Activated naive CD8-positive, alpha-beta T cell (primary cell): Measurements from ENCODE around the gene COMMD2.

ENCODE experiments used
- H3K27ac Mint-ChIP-seq: one replicate; pipeline ENCODE4 v1.8.0; 2021; ENCODE audit warnings: mixed read lengths
- H3K27me3 Mint-ChIP-seq: one replicate; pipeline ENCODE4 v1.8.0; 2021; ENCODE audit warnings: mixed read lengths
- H3K36me3 Mint-ChIP-seq: one replicate; pipeline ENCODE4 v1.8.0; 2021; ENCODE audit warnings: mixed read lengths
- H3K4me1 Mint-ChIP-seq: one replicate; pipeline ENCODE4 v1.8.0; 2021; ENCODE audit warnings: low read depth, mixed read lengths
- H3K4me3 Mint-ChIP-seq: one replicate; pipeline ENCODE4 v1.8.0; 2021; ENCODE audit warnings: mild to moderate bottlenecking, mixed read lengths
- H3K9me3 Mint-ChIP-seq: one replicate; pipeline ENCODE4 v1.8.0; 2021; ENCODE audit warnings: low read depth, mixed read lengths

COMMD2 gene

GRCh38 chr3:149772861-149773260, 20.6 kb upstream of the COMMD2 start:
- Mint-ChIP-seq H3K27me3 (peaks cover 14% of the 10 kb centered on the region), H3K4me1 (no peaks in the 10 kb centered on the region), H3K9me3 (no peaks in the 10 kb centered on the region), H3K27ac (no peak overlapping the region), H3K36me3 (no peaks in the 10 kb centered on the region), H3K4me3 (no peak overlapping the region)

- Mint-ChIP-seq H3K27ac (no peak overlapping the region), H3K4me1 (no peaks in the 10 kb centered on the region), H3K27me3 (peaks cover 13% of the 10 kb centered on the region), H3K4me3 (no peak overlapping the region), H3K9me3 (no peaks in the 10 kb centered on the region), H3K36me3 (no peaks in the 10 kb centered on the region)
Observed at GRCh38 chr3:149771652-149772271, 19.5 kb upstream of the COMMD2 start.

- Mint-ChIP-seq H3K9me3 (no peaks in the 10 kb centered on the region), H3K4me1 (no peaks in the 10 kb centered on the region), H3K27me3 (peaks cover 16% of the 10 kb centered on the region), H3K4me3 (no peak overlapping the region), H3K27ac (no peak overlapping the region), H3K36me3 (no peaks in the 10 kb centered on the region)
Observed at GRCh38 chr3:149770246-149770645, 18.0 kb upstream of the COMMD2 start.

- Mint-ChIP-seq H3K4me1 (no peaks in the 10 kb centered on the region), H3K4me3 (no peak overlapping the region), H3K9me3 (no peaks in the 10 kb centered on the region), H3K27me3 (peaks cover 16% of the 10 kb centered on the region), H3K36me3 (no peaks in the 10 kb centered on the region), H3K27ac (no peak overlapping the region)
Observed at GRCh38 chr3:149768704-149769103, 16.4 kb upstream of the COMMD2 start.

- no peaks in the 10 kb centered on the region for H3K4me1 Mint-ChIP-seq
- H3K36me3 Mint-ChIP-seq, result no peaks in the 10 kb centered on the region
- no peak overlapping the region for H3K4me3 Mint-ChIP-seq
- H3K9me3 Mint-ChIP-seq, result no peaks in the 10 kb centered on the region
- peaks cover 16% of the 10 kb centered on the region for H3K27me3 Mint-ChIP-seq
- no peak overlapping the region for H3K27ac Mint-ChIP-seq
Observed at GRCh38 chr3:149767720-149768119, 15.4 kb upstream of the COMMD2 start.

GRCh38 chr3:149765762-149766334, 13.6 kb upstream of the COMMD2 start:
- no peaks in the 10 kb centered on the region for H3K9me3 Mint-ChIP-seq
- H3K27me3 Mint-ChIP-seq, result peaks cover 13% of the 10 kb centered on the region
- no peaks in the 10 kb centered on the region for H3K4me1 Mint-ChIP-seq
- no peak overlapping the region for H3K27ac Mint-ChIP-seq
- no peak overlapping the region for H3K4me3 Mint-ChIP-seq
- H3K36me3 Mint-ChIP-seq, result no peaks in the 10 kb centered on the region

GRCh38 chr3:149764302-149764701, 12.0 kb upstream of the COMMD2 start:
- no peaks in the 10 kb centered on the region for H3K4me1 Mint-ChIP-seq
- no peaks in the 10 kb centered on the region for H3K9me3 Mint-ChIP-seq
- no peak overlapping the region for H3K27ac Mint-ChIP-seq
- no peaks in the 10 kb centered on the region for H3K36me3 Mint-ChIP-seq
- peaks cover 15% of the 10 kb centered on the region for H3K27me3 Mint-ChIP-seq
- H3K4me3 Mint-ChIP-seq, result no peak overlapping the region

GRCh38 chr3:149763565-149764195, 11.4 kb upstream of the COMMD2 start:
- Mint-ChIP-seq H3K27ac (no peak overlapping the region), H3K27me3 (peaks cover 12% of the 10 kb centered on the region), H3K36me3 (no peaks in the 10 kb centered on the region), H3K4me3 (no peak overlapping the region), H3K4me1 (no peaks in the 10 kb centered on the region), H3K9me3 (no peaks in the 10 kb centered on the region)

GRCh38 chr3:149753717-149754116, 1.4 kb upstream of the COMMD2 start:
- Mint-ChIP-seq H3K27ac (no peak overlapping the region), H3K9me3 (no peaks in the 10 kb centered on the region), H3K36me3 (peaks cover 4% of the 10 kb centered on the region), H3K27me3 (no peaks in the 10 kb centered on the region), H3K4me3 (peak overlapping the region; percentile 96), H3K4me1 (peaks cover 31% of the 10 kb centered on the region)

- peak overlapping the region; percentile 91 for H3K27ac Mint-ChIP-seq
- H3K4me1 Mint-ChIP-seq, result peaks cover 31% of the 10 kb centered on the region
- H3K4me3 Mint-ChIP-seq, result peak overlapping the region; percentile 96
- H3K27me3 Mint-ChIP-seq, result no peaks in the 10 kb centered on the region
- H3K9me3 Mint-ChIP-seq, result no peaks in the 10 kb centered on the region
- H3K36me3 Mint-ChIP-seq, result peaks cover 4% of the 10 kb centered on the region
Observed at GRCh38 chr3:149752788-149753136, 473 bp upstream of the COMMD2 start.

- Mint-ChIP-seq H3K27ac (peak overlapping the region; percentile 91), H3K9me3 (no peaks in the 10 kb centered on the region), H3K4me1 (peaks cover 35% of the 10 kb centered on the region), H3K36me3 (peaks cover 11% of the 10 kb centered on the region), H3K4me3 (peak overlapping the region; percentile 96), H3K27me3 (no peaks in the 10 kb centered on the region)
Observed at GRCh38 chr3:149751551-149751950, 738 bp downstream of the COMMD2 start.

GRCh38 chr3:149744606-149745005, 7.7 kb downstream of the COMMD2 start:
- H3K4me1 Mint-ChIP-seq, result peaks cover 20% of the 10 kb centered on the region
- H3K27me3 Mint-ChIP-seq, result no peaks in the 10 kb centered on the region
- no peak overlapping the region for H3K4me3 Mint-ChIP-seq
- peaks cover 15% of the 10 kb centered on the region for H3K36me3 Mint-ChIP-seq
- H3K9me3 Mint-ChIP-seq, result no peaks in the 10 kb centered on the region
- H3K27ac Mint-ChIP-seq, result no peak overlapping the region

- Mint-ChIP-seq H3K4me3 (no peak overlapping the region), H3K9me3 (no peaks in the 10 kb centered on the region), H3K27ac (no peak overlapping the region), H3K4me1 (peaks cover 20% of the 10 kb centered on the region), H3K27me3 (no peaks in the 10 kb centered on the region), H3K36me3 (peaks cover 15% of the 10 kb centered on the region)
Observed at GRCh38 chr3:149744151-149744550, 8.1 kb downstream of the COMMD2 start.

GRCh38 chr3:149739396-149739795, 12.9 kb downstream of the COMMD2 start:
- Mint-ChIP-seq H3K36me3 (peaks cover 6% of the 10 kb centered on the region), H3K4me3 (no peak overlapping the region), H3K9me3 (no peaks in the 10 kb centered on the region)

GRCh38 chr3:149738876-149739275, 13.4 kb downstream of the COMMD2 start:
- H3K4me3 Mint-ChIP-seq, result no peak overlapping the region
- H3K36me3 Mint-ChIP-seq, result peaks cover 6% of the 10 kb centered on the region
- no peaks in the 10 kb centered on the region for H3K27me3 Mint-ChIP-seq
- no peak overlapping the region for H3K27ac Mint-ChIP-seq
- no peaks in the 10 kb centered on the region for H3K9me3 Mint-ChIP-seq
- H3K4me1 Mint-ChIP-seq, result peaks cover 1% of the 10 kb centered on the region

More at GRCh38 chr3:149739396-149739795, 12.9 kb downstream of the COMMD2 start:
- Mint-ChIP-seq H3K4me1 (peaks cover 2% of the 10 kb centered on the region), H3K27me3 (no peaks in the 10 kb centered on the region), H3K27ac (no peak overlapping the region)

GRCh38 chr3:149736953-149737205, 15.4 kb downstream of the COMMD2 start:
- Mint-ChIP-seq H3K27me3 (no peaks in the 10 kb centered on the region), H3K36me3 (peaks cover 6% of the 10 kb centered on the region), H3K4me1 (no peaks in the 10 kb centered on the region), H3K9me3 (no peaks in the 10 kb centered on the region), H3K27ac (no peak overlapping the region), H3K4me3 (no peak overlapping the region)
